ENCODE results near the gene S1PR3. TPM values are rescaled to one million over a fixed set of nuclear protein-coding genes. Genes with fewer than 3 reads are reported as not detected.
A peak's percentile ranks its signal among the peaks of the same experiment; 100 is the strongest.

S1PR3 gene
- total RNA-seq, 1 donor: 31.1 TPM

DNA sequence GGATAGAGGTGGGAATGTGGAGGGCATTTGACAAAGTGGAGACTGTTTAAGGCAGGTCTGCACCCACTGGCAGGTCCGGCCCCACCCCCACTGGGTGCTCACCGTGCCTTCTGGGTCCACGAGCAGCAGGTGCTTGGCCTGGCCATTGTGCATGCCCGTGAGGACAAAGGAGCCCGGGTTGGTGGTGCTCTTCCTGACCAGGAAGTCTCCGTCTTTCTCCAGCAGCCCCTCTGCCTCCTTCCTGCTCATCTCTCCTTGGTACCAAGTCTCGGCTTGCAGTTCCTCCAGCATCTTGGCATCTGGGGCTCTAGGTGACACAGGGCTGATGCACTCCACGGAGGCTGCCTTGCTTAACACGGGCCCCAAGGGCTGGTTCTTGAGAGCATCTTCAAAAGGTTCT is 46.6 kb downstream of the S1PR3 start:
- no peak for TF ChIP-seq CTCF (IDR thresholded peaks at IDR 0.05; ENCODE audit: insufficient read depth, low read length)
- DNase-seq (ENCODE audit: low read depth): no peak
- no peak overlapping the region for H3K4me3 ChIP-seq (ENCODE audit: low read depth, low read length)

GRCh38 chr9:89038382-89039103 is 47.3 kb downstream of the S1PR3 start:
- no peak overlapping the region for H3K4me3 ChIP-seq (ENCODE audit: low read depth, low read length)
- peak; percentile 99 for DNase-seq (ENCODE audit: low read depth)

GRCh38 chr9:89039104-89039465 is 47.8 kb downstream of the S1PR3 start:
- H3K4me3 ChIP-seq (ENCODE audit: low read depth, low read length): no peak overlapping the region
- TF ChIP-seq CTCF (IDR thresholded peaks at IDR 0.05; ENCODE audit: insufficient read depth, low read length): no peak
- no peak for DNase-seq (ENCODE audit: low read depth)

More at GRCh38 chr9:89038382-89039103, 47.3 kb downstream of the S1PR3 start:
- TF ChIP-seq CTCF (IDR thresholded peaks at IDR 0.05; ENCODE audit: insufficient read depth, low read length): no peak

GRCh38 chr9:89039664-89040063 is 48.4 kb downstream of the S1PR3 start:
- no peak for DNase-seq (ENCODE audit: low read depth)
- no peak for TF ChIP-seq CTCF (IDR thresholded peaks at IDR 0.05; ENCODE audit: insufficient read depth, low read length)

DNA sequence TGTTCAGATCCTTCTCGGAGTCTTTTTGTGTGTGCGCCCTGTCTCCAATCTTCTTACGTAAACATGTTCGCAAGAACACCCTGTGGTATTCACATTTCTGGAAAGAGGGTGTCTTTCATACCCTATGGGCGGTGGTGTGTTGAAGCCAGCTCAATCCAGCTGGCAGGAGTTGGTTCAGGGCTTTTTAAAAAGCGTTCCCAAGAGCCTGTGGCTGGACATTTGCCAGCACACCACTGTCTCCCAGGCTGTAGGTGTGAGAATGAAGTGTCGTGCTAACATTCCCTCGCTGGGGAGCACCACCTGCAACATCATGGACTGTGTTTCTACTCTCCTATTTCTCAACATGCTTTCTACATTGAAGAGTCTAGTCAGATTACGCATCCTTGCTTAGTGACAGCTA is 51.7 kb downstream of the S1PR3 start:
- no peak for TF ChIP-seq CTCF (IDR thresholded peaks at IDR 0.05; ENCODE audit: insufficient read depth, low read length)
- DNase-seq (ENCODE audit: low read depth): no peak
- H3K4me3 ChIP-seq (ENCODE audit: low read depth, low read length): no peak overlapping the region

More at GRCh38 chr9:89039664-89040063, 48.4 kb downstream of the S1PR3 start:
- H3K4me3 ChIP-seq (ENCODE audit: low read depth, low read length): no peak overlapping the region

DNA sequence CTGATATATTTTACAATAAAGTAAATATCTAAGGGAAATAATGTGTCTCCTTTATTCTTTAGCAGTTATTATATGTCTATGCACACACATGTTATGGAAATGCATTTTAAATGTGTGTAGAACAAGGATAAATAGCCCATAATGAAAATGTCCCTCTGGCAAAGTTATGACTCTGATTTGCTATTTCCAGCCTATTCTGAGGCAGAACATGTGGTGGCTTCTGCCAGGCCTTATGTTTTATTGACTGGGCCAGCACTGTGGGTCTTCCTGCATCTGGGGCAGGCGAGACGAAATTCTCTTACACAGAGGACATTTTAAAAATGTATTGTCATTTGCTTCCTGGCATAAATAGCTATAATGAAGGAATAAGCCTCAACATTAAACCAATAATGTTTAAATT is 52.8 kb downstream of the S1PR3 start:
- no peak overlapping the region for H3K4me3 ChIP-seq (ENCODE audit: low read depth, low read length)
- TF ChIP-seq CTCF (IDR thresholded peaks at IDR 0.05; ENCODE audit: insufficient read depth, low read length): no peak

GRCh38 chr9:89044881-89045280 is 53.6 kb downstream of the S1PR3 start:
- no peak overlapping the region for H3K4me3 ChIP-seq (ENCODE audit: low read depth, low read length)
- no peak for TF ChIP-seq CTCF (IDR thresholded peaks at IDR 0.05; ENCODE audit: insufficient read depth, low read length)
- DNase-seq (ENCODE audit: low read depth): no peak

More for the DNA sequence above, 52.8 kb downstream of the S1PR3 start:
- no peak for DNase-seq (ENCODE audit: low read depth)

Measured in fibroblast of the aortic adventitia (primary cell).